ENCODE results near the gene JAG2. TPM values are rescaled to one million over a fixed set of nuclear protein-coding genes. Genes with fewer than 3 reads are reported as not detected.

The JAG2 gene
- total RNA-seq, 1 donor from 2014 or later = 2.5 TPM

DNA sequence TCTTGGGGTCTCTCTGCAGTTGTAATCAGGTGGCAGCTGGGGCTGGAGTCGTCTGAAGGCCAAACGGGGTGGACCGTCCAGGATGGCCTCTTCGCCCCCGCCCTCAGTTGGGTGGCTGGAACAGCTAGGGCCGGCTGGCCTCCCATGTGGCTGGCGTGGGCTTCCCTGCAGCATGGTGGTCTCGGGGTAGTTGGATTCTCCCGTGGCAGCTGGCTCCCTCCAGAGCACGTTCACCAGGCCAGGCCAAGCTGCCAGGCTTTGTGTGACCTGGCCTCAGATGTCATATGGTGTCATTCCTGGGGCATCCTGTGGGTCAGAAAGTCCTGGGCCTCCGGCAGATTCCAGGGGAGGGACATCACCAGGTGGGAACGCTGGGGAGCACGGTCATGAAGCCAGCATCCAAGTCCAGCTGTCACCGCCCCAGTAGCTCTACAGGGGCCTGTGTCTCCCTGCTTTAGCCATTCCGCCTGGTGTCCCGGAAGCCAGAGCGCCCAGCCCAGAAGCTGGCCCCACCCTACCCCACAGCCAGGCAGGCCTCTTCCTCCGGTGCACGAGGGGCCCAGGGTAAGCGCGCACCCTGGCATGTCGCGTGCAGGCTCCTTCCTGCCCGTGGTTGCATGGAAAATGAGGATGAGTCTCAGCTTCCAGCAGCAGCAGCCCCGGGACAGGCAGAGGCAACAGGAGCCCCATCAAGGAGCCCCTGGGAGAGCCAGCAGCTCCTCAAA lies 13.9 kb upstream of the JAG2 start:
- intact Hi-C loops (cut with micrococcal nuclease) = no loop called here

GRCh38 chr14:105181549-105182295 lies 13.1 kb upstream of the JAG2 start:
- intact Hi-C loops (cut with micrococcal nuclease) = loop anchor here (2.0 kb wide), 1 partner anchor 309 kb away; the partner anchor contains the start of gene TEDC1

- intact Hi-C loops (cut with micrococcal nuclease) = loop anchor here (2.0 kb wide), 1 partner anchor 310 kb away; the partner anchor contains the start of gene TEDC1
Observed at GRCh38 chr14:105180592-105181548, 12.3 kb upstream of the JAG2 start, which contains the start of gene NUDT14. Gene NUDT14 (minus strand): TSS chr14:105181312. CDS start chr14:105181209, 103 bp downstream.

DNA sequence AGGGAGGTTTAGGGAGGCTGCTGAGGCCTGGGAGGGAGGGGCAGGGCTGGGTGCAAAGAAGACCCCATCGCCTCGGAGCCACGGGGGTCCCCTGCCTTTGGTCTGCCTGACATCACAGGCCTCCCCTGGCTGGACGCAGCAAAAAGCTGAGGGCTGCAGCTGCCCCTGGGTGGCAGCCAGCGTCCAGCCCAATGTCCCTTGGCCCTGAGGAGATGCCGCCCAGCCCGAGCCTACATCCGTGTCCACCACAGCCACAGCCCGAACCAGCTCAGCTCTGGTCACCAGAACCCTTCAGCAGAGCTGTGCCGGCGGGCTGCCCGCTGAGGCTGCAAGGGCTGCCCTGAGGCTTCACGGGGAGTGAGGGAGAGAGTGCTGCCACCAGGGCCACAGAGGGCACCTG lies 10.6 kb upstream of the JAG2 start:
- intact Hi-C loops (cut with micrococcal nuclease) = no loop called here

DNA sequence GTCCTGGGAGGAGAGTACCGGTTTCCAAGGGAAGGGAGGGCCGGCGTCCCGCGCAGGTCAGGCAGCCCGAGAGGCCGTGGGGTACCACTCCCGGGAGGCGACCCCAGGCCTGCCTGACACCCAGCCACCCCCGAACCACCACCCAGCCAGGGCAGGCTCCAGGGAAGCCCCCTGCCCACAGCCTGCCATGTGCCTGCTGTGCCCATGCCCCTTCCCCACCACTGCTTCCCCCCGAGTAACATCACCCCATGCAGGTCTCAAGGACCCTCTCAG lies 10.2 kb upstream of the JAG2 start:
- intact Hi-C loops (cut with micrococcal nuclease) = no loop called here

GRCh38 chr14:105178069-105178867 lies 9.7 kb upstream of the JAG2 start:
- intact Hi-C loops (cut with micrococcal nuclease) = no loop called here

DNA sequence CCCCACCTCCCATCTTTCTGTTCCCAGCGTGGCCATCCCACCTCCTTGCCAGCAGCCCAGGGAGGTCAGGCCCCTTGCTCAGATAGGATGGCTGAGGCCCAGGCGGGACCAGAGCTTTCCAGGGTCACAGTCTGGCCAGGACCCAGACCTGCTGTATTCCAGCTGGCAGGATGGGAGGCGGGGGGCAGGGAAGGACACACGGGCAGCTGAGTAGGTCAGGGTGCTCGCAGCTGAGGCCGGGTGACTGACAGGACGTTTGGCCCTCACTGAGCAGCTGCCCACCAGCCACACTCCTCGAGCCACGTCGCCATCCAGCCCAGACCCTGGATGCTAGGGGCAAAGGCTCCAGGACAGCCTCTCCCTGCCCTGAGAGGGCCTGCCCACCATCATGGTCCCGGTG lies 8.5 kb upstream of the JAG2 start:
- intact Hi-C loops (cut with micrococcal nuclease) = no loop called here

- intact Hi-C loops (cut with micrococcal nuclease) = no loop called here
Observed at GRCh38 chr14:105176513-105176912, 7.9 kb upstream of the JAG2 start.

GRCh38 chr14:105173901-105174894 lies 5.6 kb upstream of the JAG2 start:
- intact Hi-C loops (cut with micrococcal nuclease) = no loop called here

- intact Hi-C loops (cut with micrococcal nuclease) = no loop called here
Observed at GRCh38 chr14:105173145-105173544, 4.6 kb upstream of the JAG2 start.

- intact Hi-C loops (cut with micrococcal nuclease) = no loop called here
Observed at GRCh38 chr14:105172476-105172875, 3.9 kb upstream of the JAG2 start.

- intact Hi-C loops (cut with micrococcal nuclease) = no loop called here
Observed at GRCh38 chr14:105171004-105171673, 2.6 kb upstream of the JAG2 start.

GRCh38 chr14:105169776-105170655 lies 1.4 kb upstream of the JAG2 start:
- intact Hi-C loops (cut with micrococcal nuclease) = loop anchor here (1.0 to 10.0 kb wide), 2 partner anchors 75 to 182 kb away; no protein-coding TSS in a partner anchor

GRCh38 chr14:105168979-105169507 lies 467 bp upstream of the JAG2 start:
- intact Hi-C loops (cut with micrococcal nuclease) = loop anchor here (1.0 to 10.0 kb wide), 2 partner anchors 74 to 183 kb away; no protein-coding TSS in a partner anchor

DNA sequence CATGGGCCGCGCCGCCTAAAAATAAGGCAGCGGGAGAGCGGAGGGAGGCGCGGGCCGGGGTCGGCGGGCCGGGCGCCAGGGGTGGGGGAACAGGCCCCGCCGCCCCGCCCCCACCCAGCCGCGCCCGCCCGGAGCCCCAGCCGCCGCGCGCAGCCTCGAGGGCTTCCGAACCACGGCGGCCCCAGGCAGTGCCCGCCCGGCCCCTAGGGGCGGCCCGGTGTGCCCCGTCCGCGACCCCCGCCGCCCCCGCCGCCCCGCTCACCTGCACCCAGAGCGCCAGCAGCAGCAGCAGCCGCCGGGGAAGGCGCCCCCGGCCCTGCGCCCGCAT lies 519 bp downstream of the JAG2 start:
- intact Hi-C loops (cut with micrococcal nuclease) = loop anchor here (10.0 kb wide), 1 partner anchor 73 kb away; no protein-coding TSS in a partner anchor

DNA sequence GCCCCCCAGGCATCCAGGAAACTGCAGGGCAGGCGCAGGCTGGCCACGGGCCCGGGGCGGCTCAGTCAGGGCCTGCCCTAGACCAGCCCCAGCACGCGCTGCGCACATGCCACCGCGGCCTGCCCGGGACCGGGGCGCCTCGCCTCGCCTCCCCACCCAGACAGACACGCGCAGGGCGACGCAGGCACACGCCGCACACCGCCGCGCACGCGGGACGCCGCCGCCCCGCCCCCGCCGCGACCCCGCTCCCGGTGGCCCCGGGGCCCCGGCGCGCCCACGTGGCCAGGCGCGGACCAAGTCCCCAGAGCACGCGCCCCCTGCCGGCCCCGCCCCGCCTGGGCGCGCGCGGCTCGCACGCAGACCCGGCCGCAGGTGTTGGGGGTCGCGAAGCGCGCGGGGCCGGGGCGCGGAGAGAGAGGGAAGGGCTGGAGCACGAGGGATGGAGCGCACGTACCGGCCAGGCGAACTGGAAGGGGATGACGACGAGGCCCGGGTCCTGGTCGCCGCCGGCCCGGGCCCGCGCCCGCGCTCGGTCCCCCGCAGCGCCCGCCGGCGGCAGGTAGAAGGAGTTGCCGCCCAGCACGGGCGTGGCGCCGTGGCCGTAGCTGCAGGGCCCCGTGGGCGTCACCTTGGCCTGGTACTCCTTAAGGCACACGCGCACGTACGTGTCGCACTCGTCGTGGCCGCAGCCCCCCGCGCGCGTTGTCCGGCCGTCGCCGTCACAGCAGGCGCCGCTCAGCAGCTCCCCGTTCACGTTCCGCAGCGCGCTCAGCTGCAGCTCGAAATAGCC lies 1.1 kb downstream of the JAG2 start:
- intact Hi-C loops (cut with micrococcal nuclease) = loop anchor here (10.0 kb wide), 1 partner anchor 73 kb away; no protein-coding TSS in a partner anchor
